DMS79 (cell line): ENCODE data around the gene DHX35.

Experiments
- DNase-seq: peaks from one replicate; lab custom pipeline; 2025; lab: John Stamatoyannopoulos, UW

Gene DHX35

GRCh38 chr20:38962044-38962927 is at the start of gene DHX35:
TSS of gene DHX35 (plus strand) at chr20:38962344. CDS start at chr20:38962368, 24 bp downstream.
- peak; percentile 75 for DNase-seq

GRCh38 chr20:38915355-38915754 is 46.8 kb upstream of the DHX35 start:
- no peak for DNase-seq

DNA sequence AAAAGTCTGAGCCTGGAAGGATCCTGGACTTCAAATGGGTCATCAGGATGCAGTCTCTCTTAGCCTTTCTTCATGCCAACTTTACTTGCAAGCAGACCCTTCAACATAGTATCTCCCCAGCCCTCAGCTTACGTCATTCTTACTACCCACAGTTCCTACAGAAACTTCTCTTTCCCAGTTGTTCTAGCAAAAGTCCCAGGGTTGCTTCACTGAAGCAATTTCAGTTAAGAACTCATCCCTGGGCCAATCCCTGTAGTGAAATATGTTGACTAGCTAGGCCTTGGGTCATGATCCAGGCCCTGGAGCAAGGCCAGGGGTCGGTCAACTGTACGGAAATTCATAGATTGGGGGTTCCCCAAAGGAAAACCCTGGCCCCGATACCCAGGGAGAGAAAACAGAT is 44.5 kb upstream of the DHX35 start:
- DNase-seq = no peak

- DNase-seq = no peak
These were observed 44.0 kb upstream of the DHX35 start for GRCh38 chr20:38918172-38918571.

DNA sequence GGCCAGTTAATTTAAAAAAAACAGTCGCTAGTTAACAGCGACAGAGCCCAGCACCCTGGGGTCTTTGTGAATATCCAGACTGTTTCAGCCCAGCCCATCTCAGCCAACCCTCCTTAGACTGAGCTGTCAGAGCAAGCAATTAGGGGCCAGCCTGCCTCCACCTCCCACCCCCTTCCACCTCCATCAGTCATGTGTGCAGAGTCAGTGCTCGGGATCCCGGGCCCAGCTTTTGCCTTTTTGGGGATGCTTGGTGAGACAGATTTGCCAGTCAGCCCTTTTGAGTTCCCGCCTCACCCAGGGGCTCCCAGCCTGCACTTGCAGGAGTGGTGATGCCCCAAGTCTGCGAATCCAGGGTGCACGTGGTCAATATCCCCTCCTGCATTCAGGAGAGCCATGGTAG is 42.5 kb upstream of the DHX35 start:
- DNase-seq = no peak

DNA sequence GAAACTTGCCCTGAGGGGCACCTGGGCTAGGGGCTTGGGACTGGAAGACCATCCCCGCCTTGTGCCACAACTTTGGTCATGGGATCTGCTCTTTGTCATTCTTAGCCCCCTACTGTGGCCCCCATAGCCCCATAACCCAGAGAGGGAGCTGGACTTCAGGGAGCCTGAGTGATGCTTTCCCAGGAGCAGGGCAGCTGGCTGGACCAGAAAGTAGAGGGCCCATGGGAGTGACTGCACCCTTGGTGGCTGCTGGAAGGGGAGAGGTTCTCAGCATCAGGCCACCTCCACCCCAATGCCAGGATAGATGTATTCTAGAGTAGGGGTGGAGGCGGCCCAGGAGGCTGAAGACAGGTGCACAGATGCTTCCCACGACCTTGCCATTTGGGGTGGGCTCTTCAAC is 41.7 kb upstream of the DHX35 start:
- DNase-seq = no peak

- DNase-seq = no peak
These were observed 41.3 kb upstream of the DHX35 start for GRCh38 chr20:38920851-38921250.

- DNase-seq = no peak
These were observed 37.4 kb upstream of the DHX35 start for GRCh38 chr20:38924718-38925117.

GRCh38 chr20:38926142-38926933 is 35.8 kb upstream of the DHX35 start, which contains the start of gene FAM83D:
TSS of gene FAM83D (plus strand) at chr20:38926417. CDS start at chr20:38926443, 26 bp downstream.
- peak; percentile 73 for DNase-seq

DNA sequence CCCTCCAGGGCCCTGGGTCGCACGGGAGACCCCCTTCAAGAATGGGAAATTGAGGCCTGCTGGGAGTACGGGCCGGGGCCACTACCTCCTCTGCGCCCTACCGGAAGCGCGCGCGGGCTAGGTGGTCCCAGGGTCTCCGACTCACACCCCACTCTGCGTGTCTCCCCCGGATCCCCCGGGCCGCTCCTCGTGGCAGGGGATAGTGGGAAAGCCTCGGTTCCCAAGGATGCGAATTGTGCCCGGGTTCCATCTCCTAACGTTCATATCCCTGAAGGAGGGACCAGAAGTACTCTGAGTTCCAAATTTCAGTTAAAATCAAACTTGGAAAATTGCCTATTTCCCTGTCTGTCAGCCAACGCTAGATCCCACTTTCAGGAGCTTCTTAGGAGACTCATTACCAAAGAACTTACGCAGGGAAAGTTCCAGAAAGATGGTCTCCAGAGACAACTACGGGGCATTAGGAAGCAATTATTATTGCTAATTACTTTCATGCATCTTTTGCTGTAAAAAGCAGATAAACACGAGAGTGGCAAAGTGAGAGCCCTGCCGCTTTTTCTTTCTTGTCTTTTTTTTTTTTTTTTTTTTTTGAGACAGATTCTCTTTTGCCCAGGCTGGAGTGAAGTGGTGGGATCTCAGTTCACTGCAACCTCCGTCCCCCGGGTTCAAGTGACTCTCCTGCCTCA is 35.1 kb upstream of the DHX35 start:
- no peak for DNase-seq

DNA sequence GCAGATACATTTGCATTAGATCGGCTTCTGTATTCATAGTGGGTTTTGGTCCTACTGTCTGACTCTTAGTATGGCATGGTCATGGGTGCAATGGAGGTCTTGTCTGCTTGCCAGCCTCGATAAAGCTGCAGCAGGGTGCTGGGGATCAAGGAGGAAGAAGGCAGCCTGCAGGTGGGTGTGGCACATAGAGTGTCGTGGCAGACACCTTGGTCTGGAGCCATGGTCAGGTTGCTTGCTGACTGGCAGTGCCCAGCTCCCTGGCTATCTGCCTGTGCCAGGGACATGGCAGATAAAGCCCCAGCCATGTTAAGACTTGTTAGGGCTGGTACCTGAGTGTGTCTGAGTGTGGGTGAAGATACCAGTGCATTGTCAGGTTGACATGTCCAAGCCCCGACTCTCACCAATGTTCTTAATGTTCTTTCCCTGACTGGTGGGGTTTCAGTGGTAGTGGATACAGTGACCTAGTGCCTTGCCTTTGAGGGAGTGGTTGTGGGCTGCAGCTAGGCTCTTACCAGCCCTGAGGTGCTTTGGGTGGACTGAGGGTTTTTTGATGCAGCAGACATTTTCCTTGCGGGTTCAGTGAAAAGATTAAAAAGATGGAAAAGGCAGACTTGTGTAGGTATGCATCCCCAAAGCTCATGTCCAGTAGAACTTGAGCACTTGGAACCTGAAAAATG is 34.1 kb upstream of the DHX35 start:
- DNase-seq = no peak

DNA sequence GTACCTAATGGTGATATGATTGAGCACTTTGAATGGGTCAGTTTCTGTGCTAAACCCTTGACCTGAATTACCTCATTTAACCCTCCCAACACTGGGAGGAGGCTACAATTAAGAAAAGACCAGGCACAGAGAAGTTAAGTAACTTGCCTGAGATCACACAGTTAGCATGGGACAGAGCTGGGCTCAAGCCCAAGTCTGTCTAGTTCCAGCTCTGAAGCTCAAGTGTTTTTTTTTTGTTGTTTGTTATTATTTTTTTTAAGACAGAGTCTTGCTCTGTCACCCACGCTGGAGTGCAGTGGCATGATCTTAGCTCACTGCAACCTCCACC is 31.9 kb upstream of the DHX35 start:
- DNase-seq = no peak

DNA sequence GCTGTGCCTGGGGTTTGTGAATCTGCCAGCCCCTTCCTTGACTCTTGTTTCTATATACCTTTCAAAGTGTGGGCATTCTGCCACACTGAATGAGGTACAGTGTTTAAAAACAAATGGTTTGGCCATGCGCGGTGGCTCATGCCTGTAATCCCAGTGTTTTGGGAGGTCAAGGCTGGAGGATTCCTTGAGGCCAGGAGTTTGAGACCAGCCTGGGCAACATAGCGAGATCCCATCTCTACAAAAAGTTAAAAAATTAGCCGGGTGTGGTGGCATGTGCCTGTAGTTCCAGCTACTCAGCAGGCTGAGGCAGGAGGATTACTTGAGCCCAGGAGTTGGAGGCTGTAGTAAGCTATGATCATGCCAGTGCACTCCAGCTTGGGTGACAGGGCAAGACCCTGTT is 30.2 kb upstream of the DHX35 start:
- no peak for DNase-seq

GRCh38 chr20:38932457-38933120 is 29.6 kb upstream of the DHX35 start:
- DNase-seq = no peak

DNA sequence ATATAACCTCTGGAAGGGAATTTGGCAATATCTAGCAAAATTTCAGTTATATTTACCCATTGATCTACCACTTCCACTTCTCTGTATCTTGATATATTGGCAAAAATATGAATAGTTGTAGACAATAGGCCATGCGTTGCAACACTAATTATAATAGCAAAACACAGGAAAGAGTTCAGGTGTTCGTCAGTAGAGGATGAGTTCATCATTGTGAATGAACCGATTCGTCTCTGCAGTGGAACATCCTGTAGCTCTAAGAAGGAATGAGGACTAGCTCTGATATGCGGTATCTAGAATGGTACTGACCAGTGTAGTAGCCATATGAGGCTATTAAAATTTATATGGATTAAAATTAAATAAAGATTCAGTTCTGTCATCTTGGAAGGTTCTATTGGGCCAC is 27.6 kb upstream of the DHX35 start:
- DNase-seq = no peak

DNA sequence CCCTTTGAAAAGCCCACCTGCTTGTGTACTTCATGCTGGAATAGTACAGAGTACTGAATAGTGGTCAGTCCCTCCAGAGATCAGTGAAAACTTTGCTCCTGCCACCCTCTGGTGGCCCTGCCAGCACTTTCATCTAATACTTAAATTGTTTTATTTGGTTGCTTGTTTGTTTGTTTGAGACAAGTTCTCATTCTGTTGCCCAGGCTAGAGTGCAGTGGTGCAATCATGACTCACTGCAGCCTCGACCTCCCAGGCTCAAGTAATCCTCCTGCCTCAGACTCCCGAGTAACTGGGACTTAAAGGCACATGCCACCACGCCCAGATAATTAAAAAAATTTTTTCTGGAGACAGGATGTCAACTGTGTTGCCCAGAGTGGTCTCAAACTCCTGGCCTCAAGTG is 26.9 kb upstream of the DHX35 start:
- DNase-seq = no peak

DNA sequence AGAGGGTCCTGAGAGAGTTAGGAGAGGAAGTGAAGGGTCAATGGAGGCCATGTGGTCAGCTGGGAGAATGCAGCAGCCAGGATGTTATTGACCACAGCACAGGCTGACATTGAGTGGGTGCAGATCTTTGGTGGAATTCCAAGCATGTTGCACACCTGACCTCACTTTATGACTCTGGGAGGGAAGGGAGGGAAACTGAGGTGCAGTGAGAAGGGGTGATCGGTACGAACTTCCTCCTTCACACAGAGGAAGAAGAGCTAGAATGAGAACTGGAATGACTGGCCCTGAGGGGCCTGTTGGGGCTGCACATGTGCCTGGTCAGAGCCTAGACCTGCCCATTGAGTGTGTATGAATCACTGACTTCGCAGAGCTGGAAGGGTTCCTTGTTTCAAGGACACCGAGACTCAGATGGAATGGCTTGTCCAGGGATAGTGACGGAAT is 26.2 kb upstream of the DHX35 start:
- DNase-seq = no peak

DNA sequence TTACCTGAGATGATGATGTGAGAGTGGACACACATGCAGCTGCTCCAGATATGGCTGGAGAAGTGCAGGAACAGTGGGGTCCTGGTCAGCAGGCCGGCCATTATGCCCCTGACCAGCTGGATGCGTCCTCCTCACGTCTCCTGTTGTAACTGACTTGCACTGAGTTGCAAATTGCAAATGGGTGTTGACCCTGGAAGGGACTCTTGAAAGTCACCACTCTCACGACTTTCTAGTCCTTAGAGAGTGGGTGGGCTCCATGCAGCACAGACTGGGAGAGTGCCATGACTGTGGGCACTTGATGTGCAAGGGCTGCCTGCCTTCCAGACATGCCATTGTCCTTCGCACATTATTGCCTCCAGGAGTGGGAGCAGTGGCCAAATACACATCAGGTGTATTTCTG is 25.1 kb upstream of the DHX35 start:
- DNase-seq = no peak

DNA sequence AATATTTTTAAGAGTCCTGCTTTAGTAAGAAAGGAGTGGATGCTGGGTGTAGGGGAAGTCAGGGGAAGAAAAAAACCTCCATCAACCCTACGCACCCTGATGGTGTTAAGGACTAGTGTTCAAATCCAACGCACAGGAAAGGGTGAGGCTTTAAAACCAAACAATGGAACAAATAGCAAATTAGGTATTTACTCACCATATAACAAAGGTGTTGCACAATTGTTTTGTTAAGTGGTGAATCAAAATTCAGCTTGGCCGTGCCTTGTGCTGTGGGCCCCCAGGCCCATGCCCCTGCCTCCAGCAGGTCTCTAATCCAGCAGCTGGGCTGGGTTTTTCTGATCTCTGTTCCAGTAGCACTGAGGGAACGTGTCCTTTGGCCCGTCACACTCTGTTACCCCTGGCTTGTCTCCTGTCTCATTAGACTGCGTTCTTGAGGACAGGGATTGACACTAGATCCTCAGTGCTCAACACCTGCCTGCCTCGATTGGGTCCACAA is 24.1 kb upstream of the DHX35 start:
- DNase-seq = no peak

GRCh38 chr20:38939686-38940085 is 22.5 kb upstream of the DHX35 start:
- no peak for DNase-seq

- no peak for DNase-seq
These were observed 21.5 kb upstream of the DHX35 start for GRCh38 chr20:38940644-38941043.
